Naive B cell (primary cell): Measurements from ENCODE around the gene HSP90AB1. TPM values are rescaled to one million over a fixed set of nuclear protein-coding genes. Genes with fewer than 3 reads are reported as not detected.

Experiments used
- ATAC-seq, 2 donors: fragments of 150-1000 bp; cut with Tn5 transposase; 2 replicates each; pipeline ENCODE4 v1.10.0; 2021; ENCODE audit warnings: low read depth in 2 of 2, mild to moderate bottlenecking in 2 of 2, moderate library complexity in 2 of 2
- DNase-seq: peaks from one replicate; pipeline ENCODE4 v3.0.0; 2022
- H3K27ac Mint-ChIP-seq, 6 donors: one replicate each; pipeline ENCODE4 v1.8.0; 2020 to 2022; ENCODE audit warnings: mild to moderate bottlenecking in 6 of 6, mixed read lengths in 6 of 6, moderate library complexity in 5 of 6, inconsistent platforms in 2 of 6
- H3K27me3 Mint-ChIP-seq, 3 donors: one replicate each; pipeline ENCODE4 v1.8.0; 2021 to 2022; ENCODE audit warnings: mixed read lengths in 3 of 3, mild to moderate bottlenecking in 1 of 3
- H3K36me3 Mint-ChIP-seq, 2 donors: one replicate each; pipeline ENCODE4 v1.8.0; 2020 to 2022; ENCODE audit warnings: mixed read lengths in 2 of 2, inconsistent platforms in 1 of 2, mild to moderate bottlenecking in 1 of 2
- H3K4me1 Mint-ChIP-seq, 3 donors: one replicate each; pipeline ENCODE4 v1.8.0; 2020 to 2022; ENCODE audit warnings: mixed read lengths in 3 of 3, inconsistent platforms in 1 of 3, mild to moderate bottlenecking in 1 of 3, moderate library complexity in 1 of 3
- H3K4me3 Mint-ChIP-seq, 8 donors: one replicate each; pipeline ENCODE4 v1.8.0; 2020 to 2022; ENCODE audit warnings: mild to moderate bottlenecking in 8 of 8, mixed read lengths in 8 of 8, moderate library complexity in 8 of 8, inconsistent platforms in 2 of 8
- H3K9me3 Mint-ChIP-seq, 7 donors: one replicate each; pipeline ENCODE4 v1.8.0; 2020 to 2022; ENCODE audit warnings: mixed read lengths in 7 of 7, mild to moderate bottlenecking in 5 of 7, inconsistent platforms in 2 of 7, moderate library complexity in 1 of 7
- polyA plus RNA-seq, 6 donors: library from polyadenylated mRNA; unstranded; fragments of 300-500 nt; fragmentation: Illumina TruSeq; gene quantifications; one replicate each; pipeline ENCODE4 v1.2.3, GENCODE V29; 2021; ENCODE audit warnings: low read depth in 6 of 6

Gene HSP90AB1
- polyA plus RNA-seq, 6 donors from 2014 or later, result 420 to 486 (median 447) TPM

DNA sequence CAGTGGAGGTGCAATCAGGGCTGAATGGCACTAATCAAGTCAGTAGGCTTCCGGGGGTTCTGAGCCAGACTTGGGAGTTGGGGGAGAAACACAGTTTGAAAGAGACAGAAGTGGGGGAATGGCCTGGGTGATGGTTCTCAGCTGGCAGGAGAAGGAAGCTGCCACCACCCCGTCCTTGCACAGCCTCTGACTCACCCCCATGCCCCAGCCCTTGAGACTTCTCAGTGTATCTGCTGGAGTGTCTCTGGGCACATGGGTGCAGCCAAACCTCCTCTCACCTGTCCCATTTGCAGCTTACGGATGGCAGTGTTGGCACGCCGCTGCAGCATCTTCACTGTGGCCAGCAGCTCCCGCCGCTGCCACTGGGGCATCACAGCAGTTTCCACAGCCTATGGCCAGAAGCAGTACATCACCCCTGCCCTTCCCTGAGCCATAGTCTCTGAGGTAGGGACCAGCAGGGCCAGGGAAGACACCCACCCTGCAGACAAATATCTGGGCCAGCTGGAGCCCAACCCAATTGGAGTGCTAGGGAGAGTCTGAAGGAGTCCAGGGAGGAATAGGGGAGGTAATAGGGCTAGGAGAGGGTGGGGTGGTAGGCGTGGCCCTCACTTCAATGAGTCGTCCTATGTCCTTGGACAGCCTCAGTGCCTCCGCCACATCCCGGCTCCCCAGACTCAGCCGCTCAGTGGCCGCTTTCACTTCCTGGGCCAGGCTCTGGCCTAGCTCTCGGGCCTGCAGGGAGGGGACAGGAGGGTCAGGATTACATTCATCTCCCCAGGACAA lies 55.1 kb downstream of the HSP90AB1 start:
- Mint-ChIP-seq H3K36me3 (peaks cover 0 to 33% of the 10 kb centered on the region in 2 donors), H3K27me3 (peaks cover 4 to 14% (median 11%) of the 10 kb centered on the region in 3 donors), H3K9me3 (no peaks in the 10 kb centered on the region), H3K27ac (no peak overlapping the region), H3K4me1 (peaks cover 2 to 14% (median 10%) of the 10 kb centered on the region in 3 donors), H3K4me3 (no peak overlapping the region)
- no peak for ATAC-seq
- no peak for DNase-seq

GRCh38 chr6:44302856-44303255 lies 56.0 kb downstream of the HSP90AB1 start:
- DNase-seq, result no peak
- Mint-ChIP-seq H3K36me3 (peaks cover 0 to 33% of the 10 kb centered on the region in 2 donors), H3K4me1 (peaks cover 0 to 7% (median 6%) of the 10 kb centered on the region in 3 donors), H3K27me3 (peaks cover 4 to 10% (median 6%) of the 10 kb centered on the region in 3 donors), H3K4me3 (no peak overlapping the region), H3K9me3 (no peaks in the 10 kb centered on the region), H3K27ac (no peak overlapping the region)
- no peak for ATAC-seq

Other genes starting within 250 kb of the HSP90AB1 start
- gene MRPL14, start 119.6 kb upstream of the HSP90AB1 start, polyA plus RNA-seq, result 10 to 100 TPM; 68.2 to 99.9 (median 85.0) TPM
- 1 to 10 TPM in 1 of 6 donors, under 1 TPM in 4, not detected in 1; 0.38 to 1.6 (median 0.50) TPM for gene TMEM63B, start 119.5 kb upstream of the HSP90AB1 start, polyA plus RNA-seq
- not detected for gene CAPN11, start 88.3 kb upstream of the HSP90AB1 start, polyA plus RNA-seq
- gene MYMX, start 30.2 kb upstream of the HSP90AB1 start, polyA plus RNA-seq, result not detected
- 1 to 10 TPM in 3 of 6 donors, under 1 TPM in 3; 0.15 to 3.1 (median 0.99) TPM for gene SLC29A1, start 23.5 kb upstream of the HSP90AB1 start, polyA plus RNA-seq
- gene SLC35B2, start 10.4 kb downstream of the HSP90AB1 start, polyA plus RNA-seq, result 10 to 100 TPM; 24.2 to 38.6 (median 27.2) TPM
- 10 to 100 TPM; 22.1 to 30.8 (median 27.9) TPM for gene NFKBIE, start 18.4 kb downstream of the HSP90AB1 start, polyA plus RNA-seq
- not detected for gene TMEM151B, start 23.3 kb downstream of the HSP90AB1 start, polyA plus RNA-seq
- gene AARS2, start 66.2 kb downstream of the HSP90AB1 start, polyA plus RNA-seq, result 10 to 100 TPM in 1 of 6 donors, 1 to 10 TPM in 5; 5.6 to 12.8 (median 7.8) TPM
- gene SPATS1, start 95.5 kb downstream of the HSP90AB1 start, polyA plus RNA-seq, result not detected
- 10 to 100 TPM in 5 of 6 donors, 1 to 10 TPM in 1; 7.8 to 20.8 (median 17.0) TPM for gene CDC5L, start 140.6 kb downstream of the HSP90AB1 start, polyA plus RNA-seq